Activated CD4-positive, alpha-beta T cell treated with anti-CD3 and anti-CD28 coated beads, Interleukin-2, amount 10 ng/mL, durations not matched to agents 7 days and 5 days (primary cell): ENCODE measurements around the gene SLC6A12. TPM values are rescaled to one million over a fixed set of nuclear protein-coding genes. Genes with fewer than 3 reads are reported as not detected.
A peak's percentile ranks its signal among the peaks of the same experiment; 100 is the strongest.

ENCODE experiments used
- CTCF ChIA-PET: fragments of 350-600 bp; sonication (Branson Sonifier 250); formaldehyde crosslinking; loops from one replicate; lab custom pipeline; 2021; ENCODE audit warnings: antibody characterized with exemption; lab: Charles Lee
- POLR2A ChIA-PET: fragments of 350-600 bp; sonication (Branson Sonifier 250); formaldehyde crosslinking; loops from one replicate; lab custom pipeline; 2021; ENCODE audit warnings: antibody characterized with exemption; lab: Charles Lee
- DNase-seq: peaks from one replicate; pipeline ENCODE4 v3.0.0-alpha.2; 2020
- H3K27ac Mint-ChIP-seq: one replicate; pipeline ENCODE4 v1.8.0; 2021; ENCODE audit warnings: mild to moderate bottlenecking, moderate library complexity, mixed read lengths
- H3K27me3 Mint-ChIP-seq: one replicate; pipeline ENCODE4 v1.8.0; 2021; ENCODE audit warnings: mixed read lengths
- H3K36me3 Mint-ChIP-seq: one replicate; pipeline ENCODE4 v1.8.0; 2021; ENCODE audit warnings: low read depth, mixed read lengths
- H3K4me1 Mint-ChIP-seq: one replicate; pipeline ENCODE4 v1.8.0; 2021; ENCODE audit warnings: mixed read lengths
- H3K4me3 Mint-ChIP-seq: one replicate; pipeline ENCODE4 v1.8.0; 2021; ENCODE audit warnings: mild to moderate bottlenecking, moderate library complexity, mixed read lengths
- H3K9me3 Mint-ChIP-seq: one replicate; pipeline ENCODE4 v1.8.0; 2021; ENCODE audit warnings: mixed read lengths
- total RNA-seq, 2 experiments: library from RNA; stranded (reverse); gene quantifications; one replicate each; pipeline ENCODE4 v1.2.3, GENCODE V29; 2021

SLC6A12 gene
- total RNA-seq, 2 experiments from 2014 or later = not detected

DNA sequence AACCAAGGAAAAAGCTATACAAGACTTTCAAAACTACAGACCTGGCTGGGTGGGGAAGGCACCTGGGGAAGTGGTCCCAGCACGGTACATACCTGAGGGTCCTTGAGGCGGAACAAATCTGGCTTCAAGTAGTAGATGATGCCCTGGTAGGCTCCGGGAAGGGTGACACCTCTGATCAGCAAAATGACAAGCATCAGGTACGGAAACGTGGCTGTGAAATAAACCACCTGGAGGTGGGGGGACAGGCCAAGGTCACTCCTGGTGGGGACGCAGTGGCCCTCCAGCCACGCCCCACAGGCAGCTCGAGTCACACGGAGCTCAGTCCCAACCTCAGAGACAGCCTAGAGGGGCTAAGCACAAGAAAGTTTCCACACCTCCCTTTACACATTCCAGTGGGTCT lies 15.3 kb downstream of the SLC6A12 start:
- no peak for DNase-seq
- Mint-ChIP-seq H3K27ac (no peak overlapping the region), H3K9me3 (no peaks in the 10 kb centered on the region), H3K4me3 (no peak overlapping the region), H3K36me3 (no peaks in the 10 kb centered on the region), H3K27me3 (peaks cover 28% of the 10 kb centered on the region), H3K4me1 (peaks cover 2% of the 10 kb centered on the region)
- ChIA-PET POLR2A (no interaction called here), CTCF (no interaction called here)

DNA sequence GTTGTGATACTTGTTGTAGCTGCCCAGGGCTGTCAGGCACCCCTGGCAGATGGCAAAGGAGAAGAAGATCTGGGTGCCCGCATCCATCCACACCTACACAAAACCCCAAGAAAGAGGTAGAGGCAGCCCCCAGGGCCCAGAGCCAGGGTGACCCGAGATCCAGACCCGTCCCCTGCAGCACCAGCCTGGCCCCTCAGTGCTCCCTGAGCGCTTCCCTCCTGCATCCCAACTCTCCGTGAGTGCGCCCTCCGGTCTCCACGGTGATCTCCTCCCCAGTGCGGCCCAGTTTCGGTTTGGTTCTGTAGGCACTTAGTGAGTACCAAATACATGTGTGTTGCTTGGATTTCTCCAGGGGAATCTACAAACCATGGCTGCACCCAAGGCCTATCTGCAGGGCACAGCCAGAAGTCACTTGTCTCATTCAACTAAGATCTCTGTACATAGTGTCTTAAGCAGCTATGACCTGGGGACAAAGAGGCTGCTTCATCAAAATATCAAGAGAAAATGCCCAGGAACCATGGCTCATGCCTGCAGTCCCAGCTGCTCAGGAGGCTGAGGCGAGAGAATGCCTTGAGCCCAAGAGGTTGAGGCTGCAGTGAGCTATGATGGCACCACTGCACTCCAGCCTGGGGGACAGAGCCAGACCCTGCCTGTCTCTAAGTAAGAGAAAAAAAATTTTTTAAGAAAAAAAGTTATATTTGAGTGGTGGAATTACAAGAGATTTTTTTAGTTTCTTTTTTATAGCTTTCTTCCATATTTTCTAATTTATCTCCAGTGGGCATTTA lies 15.9 kb downstream of the SLC6A12 start:
- Mint-ChIP-seq H3K9me3 (no peaks in the 10 kb centered on the region), H3K4me3 (no peak overlapping the region), H3K27ac (no peak overlapping the region), H3K36me3 (no peaks in the 10 kb centered on the region), H3K4me1 (peaks cover 2% of the 10 kb centered on the region), H3K27me3 (peaks cover 28% of the 10 kb centered on the region)
- CTCF ChIA-PET = no interaction called here
- no peak for DNase-seq
- POLR2A ChIA-PET = no interaction called here

DNA sequence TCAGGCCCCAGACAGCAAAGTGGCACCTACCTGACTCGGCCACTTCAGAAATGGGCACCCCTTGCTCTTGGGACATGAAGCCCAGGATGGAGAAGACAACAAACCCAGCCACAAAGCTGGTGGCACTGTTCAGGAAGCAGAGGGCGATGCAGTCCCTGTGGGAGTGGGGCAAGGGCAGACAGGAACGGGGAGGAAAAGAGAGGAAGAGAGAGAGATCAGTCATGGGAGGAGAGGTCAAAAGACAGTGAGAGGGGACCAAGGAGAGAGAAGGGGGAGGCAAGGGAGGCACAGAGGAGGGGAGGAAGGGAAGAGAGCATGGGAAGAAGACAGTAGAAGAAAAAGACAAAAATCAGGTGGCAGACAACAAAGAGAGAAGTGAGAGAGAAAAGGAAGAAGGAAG lies 16.6 kb downstream of the SLC6A12 start:
- CTCF ChIA-PET = no interaction called here
- Mint-ChIP-seq H3K4me3 (no peak overlapping the region), H3K27me3 (peaks cover 23% of the 10 kb centered on the region), H3K27ac (no peak overlapping the region), H3K4me1 (no peaks in the 10 kb centered on the region), H3K36me3 (no peaks in the 10 kb centered on the region), H3K9me3 (no peaks in the 10 kb centered on the region)
- DNase-seq = no peak
- POLR2A ChIA-PET = no interaction called here

DNA sequence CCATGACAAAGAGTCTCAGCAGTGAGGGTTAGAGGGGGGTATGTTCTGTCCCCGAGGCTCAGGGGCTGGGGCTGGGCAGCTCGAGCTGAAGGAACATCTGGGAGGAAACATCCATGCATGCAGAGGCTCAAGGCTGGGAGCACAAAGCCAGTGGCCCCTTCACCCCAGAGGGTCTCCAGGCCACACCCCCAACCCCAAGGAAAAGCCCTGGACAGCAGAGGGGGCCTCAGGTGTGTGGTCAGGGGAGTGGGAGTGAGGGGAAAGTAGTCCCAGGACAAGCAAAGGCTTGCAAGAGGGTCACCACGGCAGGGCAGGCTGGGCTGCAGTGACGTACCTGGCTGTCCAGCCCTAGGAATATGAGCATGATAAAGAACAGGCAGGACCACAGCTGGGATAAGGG lies 17.5 kb downstream of the SLC6A12 start:
- H3K36me3 Mint-ChIP-seq = no peaks in the 10 kb centered on the region
- ChIA-PET CTCF (no interaction called here), POLR2A (no interaction called here)
- no peaks in the 10 kb centered on the region for H3K4me1 Mint-ChIP-seq
- DNase-seq = no peak
- H3K27me3 Mint-ChIP-seq = peaks cover 15% of the 10 kb centered on the region
- H3K27ac Mint-ChIP-seq = no peak overlapping the region
- H3K9me3 Mint-ChIP-seq = no peaks in the 10 kb centered on the region
- H3K4me3 Mint-ChIP-seq = no peak overlapping the region

DNA sequence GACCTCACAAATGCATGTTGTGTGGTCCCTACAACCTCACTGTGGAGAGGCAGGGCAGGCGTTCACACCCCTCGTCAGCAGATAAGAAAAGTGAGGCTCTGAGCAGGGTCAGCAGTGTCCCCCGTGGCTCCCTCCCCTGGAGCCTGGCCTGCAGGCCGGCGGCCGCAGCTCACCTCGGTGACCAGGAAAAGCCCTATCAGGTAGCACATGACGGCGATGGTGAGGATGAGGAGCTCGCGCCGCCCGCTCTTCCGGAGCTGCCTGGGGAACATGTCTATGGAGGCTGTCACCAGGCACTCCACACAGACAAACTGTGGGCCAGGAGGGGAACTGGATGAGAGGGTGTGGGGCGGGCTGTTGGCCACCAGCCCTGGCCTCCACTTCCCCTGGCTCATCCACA lies 18.0 kb downstream of the SLC6A12 start:
- Mint-ChIP-seq H3K27ac (no peak overlapping the region), H3K4me1 (no peaks in the 10 kb centered on the region), H3K36me3 (no peaks in the 10 kb centered on the region), H3K4me3 (no peak overlapping the region), H3K9me3 (no peaks in the 10 kb centered on the region), H3K27me3 (peaks cover 10% of the 10 kb centered on the region)
- CTCF ChIA-PET = no interaction called here
- DNase-seq = no peak
- POLR2A ChIA-PET = no interaction called here

DNA sequence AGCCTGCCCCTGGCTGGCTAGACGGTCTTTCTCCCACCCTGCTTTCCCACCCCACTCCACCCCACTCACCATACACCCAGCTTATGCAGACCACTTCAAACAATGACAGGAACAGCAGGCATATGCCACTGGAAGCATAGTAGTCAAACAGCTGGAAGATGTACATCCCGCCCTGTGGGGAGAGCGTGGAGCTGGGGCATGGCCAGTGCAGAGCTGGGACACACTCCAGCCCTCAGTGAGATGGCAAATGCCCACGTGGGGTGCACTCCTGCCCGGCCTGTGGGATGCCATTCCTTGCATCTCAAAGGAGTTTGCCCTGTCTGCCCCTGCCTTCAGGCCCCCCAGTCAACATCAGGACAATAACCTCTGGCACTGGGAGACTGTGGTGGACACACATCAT lies 18.8 kb downstream of the SLC6A12 start:
- Mint-ChIP-seq H3K9me3 (no peaks in the 10 kb centered on the region), H3K4me3 (no peak overlapping the region), H3K4me1 (no peaks in the 10 kb centered on the region), H3K27me3 (peaks cover 8% of the 10 kb centered on the region), H3K27ac (no peak overlapping the region), H3K36me3 (no peaks in the 10 kb centered on the region)
- DNase-seq = no peak
- ChIA-PET POLR2A (no interaction called here), CTCF (no interaction called here)

GRCh38 chr12:194276-194675 lies 19.7 kb downstream of the SLC6A12 start:
- H3K27ac Mint-ChIP-seq = no peak overlapping the region
- H3K36me3 Mint-ChIP-seq = no peaks in the 10 kb centered on the region
- ChIA-PET POLR2A (no interaction called here), CTCF (no interaction called here)
- no peaks in the 10 kb centered on the region for H3K4me1 Mint-ChIP-seq
- H3K27me3 Mint-ChIP-seq = peaks cover 9% of the 10 kb centered on the region
- H3K9me3 Mint-ChIP-seq = no peaks in the 10 kb centered on the region
- no peak for DNase-seq
- no peak overlapping the region for H3K4me3 Mint-ChIP-seq

GRCh38 chr12:193261-193660 lies 20.7 kb downstream of the SLC6A12 start:
- no peaks in the 10 kb centered on the region for H3K36me3 Mint-ChIP-seq
- ChIA-PET POLR2A (no interaction called here), CTCF (no interaction called here)
- H3K27me3 Mint-ChIP-seq = peaks cover 11% of the 10 kb centered on the region
- H3K9me3 Mint-ChIP-seq = no peaks in the 10 kb centered on the region
- DNase-seq = no peak
- no peak overlapping the region for H3K27ac Mint-ChIP-seq
- no peak overlapping the region for H3K4me3 Mint-ChIP-seq
- H3K4me1 Mint-ChIP-seq = peaks cover 5% of the 10 kb centered on the region

DNA sequence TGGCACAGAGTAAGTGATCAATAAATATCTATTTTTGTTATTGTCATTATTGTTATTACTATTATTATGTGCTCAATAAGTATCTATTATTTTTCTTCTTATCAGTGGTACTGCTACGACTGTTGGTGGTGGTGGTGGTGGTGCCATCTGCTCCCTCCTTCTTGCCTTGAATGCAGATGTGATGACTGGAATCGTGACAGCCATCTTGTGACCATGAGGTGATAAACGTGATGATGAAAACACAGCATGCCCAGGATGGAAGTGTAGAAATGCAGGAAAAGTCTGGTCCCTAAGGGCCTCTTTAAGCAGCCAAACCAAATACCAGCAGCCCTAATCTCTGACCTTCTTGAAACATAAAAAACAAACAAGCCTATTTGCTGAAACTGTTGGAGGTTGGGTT lies 22.4 kb downstream of the SLC6A12 start:
- POLR2A ChIA-PET = no interaction called here
- H3K27ac Mint-ChIP-seq = no peak overlapping the region
- peaks cover 13% of the 10 kb centered on the region for H3K27me3 Mint-ChIP-seq
- DNase-seq = no peak
- H3K9me3 Mint-ChIP-seq = no peaks in the 10 kb centered on the region
- H3K4me3 Mint-ChIP-seq = no peak overlapping the region
- no peaks in the 10 kb centered on the region for H3K36me3 Mint-ChIP-seq
- H3K4me1 Mint-ChIP-seq = peaks cover 5% of the 10 kb centered on the region
- CTCF ChIA-PET = no interaction called here

DNA sequence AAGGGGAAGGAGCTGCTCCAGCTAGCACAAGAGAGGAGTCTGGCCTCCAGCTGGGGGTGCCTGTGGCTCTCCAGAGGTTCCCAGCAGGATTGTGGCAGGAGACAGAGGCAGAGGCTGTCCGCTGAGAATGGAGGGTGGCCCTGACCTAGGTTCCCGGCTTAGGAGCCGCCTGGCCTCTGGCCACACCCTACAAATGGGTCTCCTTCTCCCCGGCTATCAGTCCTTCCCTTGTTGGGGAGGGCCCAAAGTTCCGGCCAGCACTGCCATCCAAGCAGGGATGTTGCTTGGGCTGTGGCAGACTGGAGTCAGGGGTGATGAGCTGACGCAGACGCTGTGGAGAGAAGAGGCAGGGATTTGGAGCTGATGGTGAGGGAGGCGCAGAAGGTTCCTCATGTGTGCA lies 23.1 kb downstream of the SLC6A12 start:
- H3K27ac Mint-ChIP-seq = no peak overlapping the region
- no peak for DNase-seq
- POLR2A ChIA-PET = no interaction called here

GRCh38 chr12:189622-189962 lies 24.4 kb downstream of the SLC6A12 start:
- H3K4me3 Mint-ChIP-seq = no peak overlapping the region

More for the DNA sequence above, 23.1 kb downstream of the SLC6A12 start:
- Mint-ChIP-seq H3K36me3 (no peaks in the 10 kb centered on the region), H3K4me1 (peaks cover 5% of the 10 kb centered on the region), H3K27me3 (peaks cover 15% of the 10 kb centered on the region), H3K4me3 (no peak overlapping the region), H3K9me3 (no peaks in the 10 kb centered on the region)
- CTCF ChIA-PET = no interaction called here

DNA sequence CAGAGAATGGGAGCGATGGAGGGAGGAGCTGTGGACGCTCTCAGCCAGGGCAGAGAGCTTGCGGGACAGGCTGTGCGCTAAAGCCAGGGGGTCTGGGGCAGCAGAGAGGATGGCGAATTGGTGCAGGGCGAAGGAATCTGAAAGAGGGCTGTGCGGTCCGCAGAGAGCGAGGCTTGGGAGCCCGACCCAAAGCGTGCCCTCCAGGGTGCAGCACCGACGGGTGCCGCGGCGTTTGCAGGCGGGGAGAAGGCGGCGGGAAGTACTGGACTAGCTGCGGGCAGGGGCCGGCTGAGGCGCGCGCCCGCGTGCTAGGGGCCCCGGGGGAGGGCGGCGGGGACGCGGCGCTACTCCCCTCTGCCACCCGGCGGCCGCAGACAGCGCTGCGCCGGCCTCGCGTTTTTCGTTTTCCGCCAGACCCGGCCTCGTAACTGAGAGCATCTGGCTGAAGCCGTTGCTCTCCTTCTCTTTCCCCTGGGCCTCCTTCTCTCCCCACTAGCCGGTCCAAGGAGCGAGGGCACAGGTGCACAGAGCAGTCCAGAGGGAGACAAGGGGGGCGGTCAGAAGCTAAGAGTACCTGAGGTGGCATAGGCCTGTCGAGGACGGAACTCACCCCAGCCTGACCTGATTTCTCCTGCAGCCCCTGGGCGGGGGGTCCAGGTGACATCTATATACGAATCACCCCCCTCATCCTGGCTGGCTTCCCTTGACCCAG lies 24.9 kb downstream of the SLC6A12 start:
- POLR2A ChIA-PET = no interaction called here
- CTCF ChIA-PET = interaction anchor here (1.5 kb wide), 1 partner anchor 12 kb away, joined by 4 read pairs; no protein-coding TSS in a partner anchor
- Mint-ChIP-seq H3K36me3 (no peaks in the 10 kb centered on the region), H3K4me1 (peaks cover 5% of the 10 kb centered on the region), H3K9me3 (no peaks in the 10 kb centered on the region), H3K27me3 (peaks cover 18% of the 10 kb centered on the region), H3K4me3 (peak overlapping the region; percentile 73), H3K27ac (no peak overlapping the region)
- DNase-seq = peak; percentile 39

More at GRCh38 chr12:189622-189962, 24.4 kb downstream of the SLC6A12 start:
- H3K27ac Mint-ChIP-seq = no peak overlapping the region
- no peaks in the 10 kb centered on the region for H3K9me3 Mint-ChIP-seq
- ChIA-PET POLR2A (no interaction called here), CTCF (interaction anchor here (1.5 kb wide), 1 partner anchor 11 kb away, joined by 4 read pairs; no protein-coding TSS in a partner anchor)
- H3K4me1 Mint-ChIP-seq = peaks cover 5% of the 10 kb centered on the region
- peaks cover 18% of the 10 kb centered on the region for H3K27me3 Mint-ChIP-seq
- DNase-seq = no peak
- H3K36me3 Mint-ChIP-seq = no peaks in the 10 kb centered on the region
